Measurements from ENCODE around the gene VPS37D. TPM values are rescaled to one million over a fixed set of nuclear protein-coding genes. Genes with fewer than 3 reads are reported as not detected.
A peak's percentile ranks its signal among the peaks of the same experiment; 100 is the strongest.

The VPS37D gene
- total RNA-seq, 1 donor from 2014 or later = 6.6 TPM

GRCh38 chr7:73683056-73683787, 15.6 kb downstream of the VPS37D start, which contains the start of the genes BUD23 and DNAJC30:
TSS of gene BUD23 (plus strand) at chr7:73683597. CDS start at chr7:73683626, 29 bp downstream.
TSS of gene DNAJC30 (minus strand) at chr7:73683453. CDS start at chr7:73683423, 30 bp downstream.
- Mint-ChIP-seq H3K27me3 (ENCODE audit: low read depth) (no peaks in the 10 kb centered on the region), H3K27ac (ENCODE audit: unreplicated experiment) (peak within 1 kb of the TSS; percentile 95), H3K36me3 (ENCODE audit: low read depth) (peaks cover 8% of the 10 kb centered on the region), H3K4me1 (ENCODE audit: low read depth) (peaks cover 37% of the 10 kb centered on the region), H3K9me3 (ENCODE audit: low read depth) (no peaks in the 10 kb centered on the region), H3K4me3 (ENCODE audit: unreplicated experiment) (peak within 1 kb of the TSS; percentile 98)
- TF ChIP-seq CTCF (IDR thresholded peaks at IDR 0.05) = peak; percentile 17
- DNase-seq (ENCODE audit: low spot score) = no peak

GRCh38 chr7:73683788-73684693, 16.4 kb downstream of the VPS37D start:
- no peak for TF ChIP-seq CTCF (IDR thresholded peaks at IDR 0.05)
- H3K36me3 Mint-ChIP-seq (ENCODE audit: low read depth) = peaks cover 10% of the 10 kb centered on the region
- H3K27me3 Mint-ChIP-seq (ENCODE audit: low read depth) = no peaks in the 10 kb centered on the region
- H3K27ac Mint-ChIP-seq (ENCODE audit: unreplicated experiment) = peak overlapping the region; percentile 91
- H3K4me3 Mint-ChIP-seq (ENCODE audit: unreplicated experiment) = peak overlapping the region; percentile 98
- no peak for DNase-seq (ENCODE audit: low spot score)
- H3K9me3 Mint-ChIP-seq (ENCODE audit: low read depth) = no peaks in the 10 kb centered on the region
- peaks cover 37% of the 10 kb centered on the region for H3K4me1 Mint-ChIP-seq (ENCODE audit: low read depth)

- Mint-ChIP-seq H3K27ac (ENCODE audit: unreplicated experiment) (no peak overlapping the region), H3K27me3 (ENCODE audit: low read depth) (no peaks in the 10 kb centered on the region), H3K4me3 (ENCODE audit: unreplicated experiment) (no peak overlapping the region), H3K9me3 (ENCODE audit: low read depth) (no peaks in the 10 kb centered on the region), H3K4me1 (ENCODE audit: low read depth) (peaks cover 34% of the 10 kb centered on the region), H3K36me3 (ENCODE audit: low read depth) (peaks cover 18% of the 10 kb centered on the region)
- no peak for DNase-seq (ENCODE audit: low spot score)
- TF ChIP-seq CTCF (IDR thresholded peaks at IDR 0.05) = no peak
Observed at GRCh38 chr7:73685311-73685710, 17.7 kb downstream of the VPS37D start.

- DNase-seq (ENCODE audit: low spot score) = no peak
- Mint-ChIP-seq H3K36me3 (ENCODE audit: low read depth) (peaks cover 26% of the 10 kb centered on the region), H3K9me3 (ENCODE audit: low read depth) (no peaks in the 10 kb centered on the region), H3K4me3 (ENCODE audit: unreplicated experiment) (no peak overlapping the region), H3K27me3 (ENCODE audit: low read depth) (no peaks in the 10 kb centered on the region), H3K4me1 (ENCODE audit: low read depth) (peaks cover 10% of the 10 kb centered on the region), H3K27ac (ENCODE audit: unreplicated experiment) (no peak overlapping the region)
- TF ChIP-seq CTCF (IDR thresholded peaks at IDR 0.05) = no peak
Observed at GRCh38 chr7:73688288-73688687, 20.7 kb downstream of the VPS37D start.

GRCh38 chr7:73690646-73691045, 23.0 kb downstream of the VPS37D start:
- TF ChIP-seq CTCF (IDR thresholded peaks at IDR 0.05) = no peak

More at GRCh38 chr7:73690646-73691045, 23.0 kb downstream of the VPS37D start:
- no peak overlapping the region for H3K4me3 Mint-ChIP-seq (ENCODE audit: unreplicated experiment)
- H3K27ac Mint-ChIP-seq (ENCODE audit: unreplicated experiment) = no peak overlapping the region
- no peaks in the 10 kb centered on the region for H3K27me3 Mint-ChIP-seq (ENCODE audit: low read depth)
- no peaks in the 10 kb centered on the region for H3K9me3 Mint-ChIP-seq (ENCODE audit: low read depth)
- H3K4me1 Mint-ChIP-seq (ENCODE audit: low read depth) = peaks cover 6% of the 10 kb centered on the region
- DNase-seq (ENCODE audit: low spot score) = no peak
- H3K36me3 Mint-ChIP-seq (ENCODE audit: low read depth) = peaks cover 35% of the 10 kb centered on the region

Data from chondrocyte (in vitro differentiated cells).